ENCODE results near the gene TLE3. TPM values are rescaled to one million over a fixed set of nuclear protein-coding genes. Genes with fewer than 3 reads are reported as not detected.
"Not testable (repeated sequence)": the region's sequence is repeated elsewhere in the genome, so short reads cannot be mapped to it uniquely, and the experiment has no call there.

Gene TLE3
- total RNA-seq, 1 donor from 2014 or later = 58.8 TPM

DNA sequence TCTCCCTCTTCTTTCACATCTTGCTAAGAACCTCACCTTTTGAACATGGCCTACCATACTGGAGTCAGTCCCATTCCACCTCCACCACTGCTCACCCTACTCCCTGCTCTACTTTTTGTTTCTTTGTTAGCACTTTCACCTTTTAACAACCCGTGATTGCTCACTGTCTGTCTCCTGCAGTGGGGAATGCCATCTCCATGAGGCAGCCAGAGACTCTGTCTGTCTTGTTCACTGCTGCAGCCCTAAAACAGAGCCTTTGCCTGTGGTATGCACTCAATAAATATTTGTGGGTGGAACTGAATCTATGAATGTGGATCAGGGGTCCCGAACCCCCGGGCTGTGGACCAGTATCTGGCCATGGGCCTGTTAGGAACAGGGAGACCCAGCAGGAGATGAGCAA lies 16.5 kb upstream of the TLE3 start:
- peaks cover 12% of the 10 kb centered on the region for H3K4me1 ChIP-seq
- H3K36me3 ChIP-seq = no peaks in the 10 kb centered on the region
- ATAC-seq (no peak), DNase-seq (no peak)
- H3K4me3 ChIP-seq = no peak overlapping the region
- TF ChIP-seq, protein P1, sequence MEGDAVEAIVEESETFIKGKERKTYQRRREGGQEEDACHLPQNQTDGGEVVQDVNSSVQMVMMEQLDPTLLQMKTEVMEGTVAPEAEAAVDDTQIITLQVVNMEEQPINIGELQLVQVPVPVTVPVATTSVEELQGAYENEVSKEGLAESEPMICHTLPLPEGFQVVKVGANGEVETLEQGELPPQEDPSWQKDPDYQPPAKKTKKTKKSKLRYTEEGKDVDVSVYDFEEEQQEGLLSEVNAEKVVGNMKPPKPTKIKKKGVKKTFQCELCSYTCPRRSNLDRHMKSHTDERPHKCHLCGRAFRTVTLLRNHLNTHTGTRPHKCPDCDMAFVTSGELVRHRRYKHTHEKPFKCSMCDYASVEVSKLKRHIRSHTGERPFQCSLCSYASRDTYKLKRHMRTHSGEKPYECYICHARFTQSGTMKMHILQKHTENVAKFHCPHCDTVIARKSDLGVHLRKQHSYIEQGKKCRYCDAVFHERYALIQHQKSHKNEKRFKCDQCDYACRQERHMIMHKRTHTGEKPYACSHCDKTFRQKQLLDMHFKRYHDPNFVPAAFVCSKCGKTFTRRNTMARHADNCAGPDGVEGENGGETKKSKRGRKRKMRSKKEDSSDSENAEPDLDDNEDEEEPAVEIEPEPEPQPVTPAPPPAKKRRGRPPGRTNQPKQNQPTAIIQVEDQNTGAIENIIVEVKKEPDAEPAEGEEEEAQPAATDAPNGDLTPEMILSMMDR (IDR thresholded peaks at IDR 0.05) = no peak
- intact Hi-C loops (cut with DNase I) = no loop called here
- H3K9me3 ChIP-seq = no peaks in the 10 kb centered on the region
- no peaks in the 10 kb centered on the region for H3K27me3 ChIP-seq
- no peak overlapping the region for H3K27ac ChIP-seq

DNA sequence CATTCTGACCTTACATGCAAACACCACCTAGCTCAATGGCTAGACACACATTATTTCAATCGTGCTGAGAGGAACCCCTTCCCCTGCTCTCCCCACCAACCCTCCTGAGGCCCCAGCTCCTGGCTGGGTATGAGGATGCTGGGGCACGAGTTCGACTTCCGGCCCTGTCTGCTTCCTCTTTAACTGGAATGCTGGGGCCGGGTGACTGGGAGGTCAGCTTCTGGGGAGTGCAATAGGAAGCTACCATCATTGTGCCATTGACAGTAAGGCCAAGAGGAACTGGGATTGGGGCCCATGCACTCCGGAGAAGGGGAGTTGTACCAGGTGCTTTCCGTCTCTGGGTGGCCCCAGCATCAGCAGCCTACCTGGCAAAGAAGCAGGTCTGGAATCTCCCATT lies 15.6 kb upstream of the TLE3 start:
- no peaks in the 10 kb centered on the region for H3K9me3 ChIP-seq
- no peak overlapping the region for H3K27ac ChIP-seq
- peaks cover 12% of the 10 kb centered on the region for H3K4me1 ChIP-seq
- ATAC-seq = peak; percentile 88
- H3K36me3 ChIP-seq = no peaks in the 10 kb centered on the region
- DNase-seq = peak; percentile 79
- TF ChIP-seq, protein P1 (IDR thresholded peaks at IDR 0.05) = no peak
- intact Hi-C loops (cut with DNase I) = no loop called here
- H3K4me3 ChIP-seq = no peak overlapping the region
- H3K27me3 ChIP-seq = no peaks in the 10 kb centered on the region

DNA sequence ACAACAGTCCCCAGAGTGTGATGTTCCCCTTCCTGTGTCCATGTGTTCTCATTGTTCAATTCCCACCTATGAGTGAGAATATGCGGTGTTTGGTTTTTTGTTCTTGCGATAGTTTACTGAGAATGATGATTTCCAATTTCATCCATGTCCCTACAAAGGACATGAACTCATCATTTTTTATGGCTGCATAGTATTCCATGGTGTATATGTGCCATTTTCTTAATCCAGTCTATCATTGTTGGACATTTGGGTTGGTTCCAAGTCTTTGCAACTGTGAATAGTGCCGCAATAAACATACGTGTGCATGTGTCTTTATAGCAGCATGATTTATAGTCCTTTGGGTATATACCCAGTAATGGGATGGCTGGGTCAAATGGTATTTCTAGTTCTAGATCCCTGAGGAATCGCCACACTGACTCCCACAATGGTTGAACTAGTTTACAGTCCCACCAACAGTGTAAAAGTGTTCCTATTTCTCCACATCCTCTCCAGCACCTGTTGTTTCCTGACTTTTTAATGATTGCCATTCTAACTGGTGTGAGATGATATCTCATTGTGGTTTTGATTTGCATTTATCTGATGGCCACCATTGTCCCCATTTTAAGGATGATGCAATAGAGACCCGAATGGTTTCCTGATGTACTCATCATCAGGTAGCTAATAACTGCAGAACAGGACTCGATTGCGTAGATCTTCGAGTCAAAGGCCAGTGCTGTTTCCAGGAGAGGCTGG lies 15.0 kb upstream of the TLE3 start:
- H3K9me3 ChIP-seq; ATAC-seq; DNase-seq; intact Hi-C loops (cut with DNase I); H3K27ac ChIP-seq; H3K27me3 ChIP-seq; H3K36me3 ChIP-seq; H3K4me3 ChIP-seq: not testable (repeated sequence)
- H3K4me1 ChIP-seq = peaks cover 12% of the 10 kb centered on the region

DNA sequence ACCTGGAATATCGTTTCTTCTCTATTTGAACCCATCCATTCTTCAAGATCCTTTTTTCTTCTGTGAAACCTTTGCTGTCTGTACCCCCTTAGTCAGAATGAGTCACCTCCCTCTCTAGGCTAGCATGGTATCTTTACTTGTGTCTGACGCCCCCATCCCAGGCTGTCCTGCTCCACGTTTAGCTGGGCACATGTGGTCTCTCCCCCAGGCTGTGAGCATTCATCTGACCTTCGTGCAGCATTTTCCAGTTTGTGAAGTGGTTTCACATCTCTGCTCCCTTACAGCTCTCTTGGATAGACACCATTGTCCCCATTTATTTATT lies 14.3 kb upstream of the TLE3 start:
- DNase-seq (no peak), ATAC-seq (no peak)
- H3K9me3 ChIP-seq = no peaks in the 10 kb centered on the region
- intact Hi-C loops (cut with DNase I) = no loop called here
- H3K4me3 ChIP-seq = no peak overlapping the region
- TF ChIP-seq, protein P1 (IDR thresholded peaks at IDR 0.05) = no peak
- H3K36me3 ChIP-seq = no peaks in the 10 kb centered on the region
- H3K27me3 ChIP-seq = no peaks in the 10 kb centered on the region
- H3K4me1 ChIP-seq = peaks cover 12% of the 10 kb centered on the region
- H3K27ac ChIP-seq = peak overlapping the region; percentile 75

DNA sequence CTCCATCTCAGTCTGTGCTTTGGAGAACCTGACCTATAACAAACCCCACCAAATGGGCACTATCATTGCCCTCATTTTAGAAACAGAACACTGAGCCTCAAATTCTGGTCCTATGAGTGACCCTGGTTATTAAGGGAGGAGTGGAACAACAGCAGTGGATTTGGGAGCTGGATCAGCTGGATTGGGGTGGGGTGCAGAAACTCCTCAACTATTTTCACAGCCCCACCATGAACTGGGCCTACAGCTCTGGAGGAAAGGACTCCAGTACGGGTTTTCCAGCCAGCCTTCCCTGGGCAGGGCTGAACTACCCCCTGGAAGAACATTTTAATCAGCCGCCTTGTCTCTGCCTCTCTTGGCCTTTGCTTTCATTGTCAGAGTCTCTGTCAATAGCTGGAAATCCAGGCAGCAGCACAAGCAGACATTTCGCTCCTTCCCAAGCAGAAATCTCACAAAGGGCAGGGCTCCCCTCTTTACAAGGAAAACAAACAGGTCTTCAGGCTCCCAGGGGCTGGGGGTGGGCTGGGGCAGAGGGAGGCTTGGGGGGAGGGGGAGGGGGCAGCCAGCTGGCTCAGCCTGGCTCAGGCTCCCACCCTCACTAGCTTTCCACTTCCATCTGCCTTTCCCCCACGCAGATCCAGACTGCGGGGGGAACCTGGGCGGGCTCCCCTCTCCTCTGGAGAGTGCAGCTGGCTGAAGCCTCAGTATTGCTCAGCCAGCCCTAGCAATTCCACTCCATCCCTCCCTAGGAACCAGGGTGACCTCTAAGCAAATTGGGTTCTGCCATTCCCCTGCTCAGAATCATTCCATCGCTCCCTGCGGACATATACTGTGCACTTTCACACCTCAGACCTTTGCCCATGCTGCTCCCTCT lies 13.7 kb upstream of the TLE3 start:
- Histone ChIP-seq H3K4me3 (peak overlapping the region; percentile 10), H3K9me3 (no peaks in the 10 kb centered on the region), H3K36me3 (no peaks in the 10 kb centered on the region), H3K4me1 (peaks cover 12% of the 10 kb centered on the region), H3K27ac (peak overlapping the region; percentile 75), H3K27me3 (no peaks in the 10 kb centered on the region)
- TF ChIP-seq, protein P1 (IDR thresholded peaks at IDR 0.05) = no peak
- ATAC-seq (peak; percentile 66), DNase-seq (no peak)
- intact Hi-C loops (cut with DNase I) = no loop called here

DNA sequence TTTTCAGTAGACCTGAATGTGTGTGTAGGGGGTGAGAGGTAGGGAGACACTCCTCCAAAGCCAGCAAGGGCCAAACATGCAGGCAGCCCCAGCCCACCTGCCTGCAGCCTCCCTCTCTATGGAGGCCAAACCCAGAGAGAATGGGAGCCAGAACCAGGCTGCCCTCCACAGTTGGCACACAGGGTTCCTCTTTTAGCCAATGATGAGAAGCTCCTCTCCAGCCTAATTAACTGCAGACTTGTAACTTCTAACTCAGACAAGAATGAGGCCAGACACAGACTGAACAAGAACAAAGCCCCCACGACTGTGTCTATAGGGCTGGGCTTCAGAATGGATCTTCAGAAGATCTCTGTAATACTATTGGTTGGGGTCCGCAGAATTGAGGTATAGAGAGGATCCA lies 12.3 kb upstream of the TLE3 start:
- ATAC-seq = no peak
- no peak overlapping the region for H3K27ac ChIP-seq
- no peak for DNase-seq
- H3K36me3 ChIP-seq = no peaks in the 10 kb centered on the region
- no peaks in the 10 kb centered on the region for H3K9me3 ChIP-seq
- intact Hi-C loops (cut with DNase I) = no loop called here
- H3K4me1 ChIP-seq = peaks cover 12% of the 10 kb centered on the region
- H3K4me3 ChIP-seq = no peak overlapping the region
- H3K27me3 ChIP-seq = no peaks in the 10 kb centered on the region
- TF ChIP-seq, protein P1 (IDR thresholded peaks at IDR 0.05) = no peak
